Cardiac atrium fibroblast (primary cell): ENCODE results near the gene NEXMIF. TPM values are rescaled to one million over a fixed set of nuclear protein-coding genes. Genes with fewer than 3 reads are reported as not detected.

ENCODE experiments used
- total RNA-seq: library from RNA; depleted of rRNA; stranded (reverse); fragments of >200 nt; gene quantifications from 2 replicates; pipeline ENCODE4 v1.2.3, GENCODE V29; 2015

Gene NEXMIF
- total RNA-seq: not detected in 2 replicates

DNA sequence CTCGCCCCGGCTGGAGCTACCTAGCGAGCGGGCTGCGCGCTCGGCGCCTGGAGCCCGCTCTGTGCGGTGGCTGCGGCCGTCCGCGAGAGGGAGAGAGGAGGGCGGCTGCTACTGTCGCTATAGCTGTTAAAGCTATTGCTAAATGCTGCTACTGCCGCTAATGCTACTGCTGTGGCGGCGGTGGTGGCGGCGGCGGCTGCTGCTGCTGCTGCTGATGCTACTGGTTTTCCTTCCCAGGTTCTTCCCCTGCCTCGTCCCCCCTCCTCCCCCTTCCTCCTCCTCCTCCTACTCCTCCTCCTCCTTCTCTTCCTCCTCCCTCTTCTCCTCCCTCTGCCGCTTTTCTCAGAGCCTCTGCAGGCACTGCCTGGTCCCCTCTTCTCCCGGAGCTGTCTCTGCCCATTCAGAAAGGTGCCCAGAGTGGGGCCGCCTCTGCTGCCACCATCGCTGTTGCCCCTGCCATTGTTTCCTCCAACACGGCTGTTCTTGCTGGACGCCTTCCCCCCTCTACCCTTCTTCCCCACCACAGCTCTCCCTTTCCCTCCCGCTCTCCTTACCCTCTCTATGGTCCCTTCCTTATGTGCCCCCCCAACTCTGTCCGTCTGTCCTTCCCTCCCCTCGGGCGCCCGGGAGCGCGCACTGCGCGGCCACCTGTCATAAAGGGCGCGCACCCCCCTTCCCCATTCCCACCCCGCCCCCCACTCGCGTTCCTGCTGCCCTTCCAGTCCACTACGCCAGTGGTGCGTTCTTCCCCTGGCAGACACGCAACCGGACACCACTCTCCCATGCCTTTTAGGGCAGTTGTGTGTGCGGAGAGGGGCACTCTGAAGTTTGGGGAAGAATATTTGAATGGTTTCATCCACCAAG lies at the start of gene NEXMIF:
Gene NEXMIF, minus strand, starts transcription at position 228 of the 864 bp plus-strand sequence.

Other genes starting within 250 kb of the NEXMIF start
- gene ABCB7, start 230.8 kb upstream of the NEXMIF start, total RNA-seq: 14.1 and 19.1 TPM in 2 replicates